Measurements from ENCODE around the gene FMNL3. TPM values are rescaled to one million over a fixed set of nuclear protein-coding genes. Genes with fewer than 3 reads are reported as not detected.
A peak's percentile ranks its signal among the peaks of the same experiment; 100 is the strongest.
"Not testable (repeated sequence)": the region's sequence is repeated elsewhere in the genome, so short reads cannot be mapped to it uniquely, and the experiment has no call there.

The FMNL3 gene
- total RNA-seq, 1 experiment from 2014 or later: 12.1 TPM

- DNase-seq (ENCODE audit: low spot score): peak; percentile 82
- in situ Hi-C loops (cut with HindIII; ENCODE audit: low sequenced_read_pairs): loop anchor here (10.0 kb wide), 1 partner anchor 91 kb away; no protein-coding TSS in a partner anchor
Measured at GRCh38 chr12:49623142-49623904, 83.9 kb downstream of the FMNL3 start, which contains the start of gene PRPF40B. TSS of gene PRPF40B (plus strand) at chr12:49623561. CDS start at chr12:49623591, 30 bp downstream.

- in situ Hi-C loops (cut with HindIII; ENCODE audit: low sequenced_read_pairs): loop anchor here (10.0 kb wide), 1 partner anchor 92 kb away; no protein-coding TSS in a partner anchor
- DNase-seq (ENCODE audit: low spot score): peak; percentile 57
Measured at GRCh38 chr12:49622501-49623141, 84.6 kb downstream of the FMNL3 start.

GRCh38 chr12:49621651-49622500 is 85.3 kb downstream of the FMNL3 start:
- in situ Hi-C loops (cut with HindIII; ENCODE audit: low sequenced_read_pairs): loop anchor here (10.0 kb wide), 1 partner anchor 93 kb away; no protein-coding TSS in a partner anchor
- no peak for DNase-seq (ENCODE audit: low spot score)

GRCh38 chr12:49619286-49619685 is 87.9 kb downstream of the FMNL3 start:
- in situ Hi-C loops (cut with HindIII; ENCODE audit: low sequenced_read_pairs): no loop called here
- no peak for DNase-seq (ENCODE audit: low spot score)

GRCh38 chr12:49618576-49618975 is 88.6 kb downstream of the FMNL3 start:
- DNase-seq (ENCODE audit: low spot score): no peak
- in situ Hi-C loops (cut with HindIII; ENCODE audit: low sequenced_read_pairs): no loop called here

- in situ Hi-C loops (cut with HindIII; ENCODE audit: low sequenced_read_pairs): no loop called here
- DNase-seq (ENCODE audit: low spot score): no peak
Measured at GRCh38 chr12:49616533-49617219, 90.5 kb downstream of the FMNL3 start.

GRCh38 chr12:49615725-49616124 is 91.5 kb downstream of the FMNL3 start:
- DNase-seq (ENCODE audit: low spot score): no peak
- in situ Hi-C loops (cut with HindIII; ENCODE audit: low sequenced_read_pairs): no loop called here

- no peak for DNase-seq (ENCODE audit: low spot score)
- in situ Hi-C loops (cut with HindIII; ENCODE audit: low sequenced_read_pairs): no loop called here
Measured at GRCh38 chr12:49612210-49612609, 95.0 kb downstream of the FMNL3 start.

GRCh38 chr12:49610785-49611184 is 96.4 kb downstream of the FMNL3 start:
- in situ Hi-C loops (cut with HindIII; ENCODE audit: low sequenced_read_pairs); DNase-seq (ENCODE audit: low spot score): not testable (repeated sequence)

- DNase-seq (ENCODE audit: low spot score): no peak
- in situ Hi-C loops (cut with HindIII; ENCODE audit: low sequenced_read_pairs): no loop called here
Measured at GRCh38 chr12:49609875-49610154, 97.4 kb downstream of the FMNL3 start.

- in situ Hi-C loops (cut with HindIII; ENCODE audit: low sequenced_read_pairs): no loop called here
- DNase-seq (ENCODE audit: low spot score): no peak
Measured at GRCh38 chr12:49609059-49609874, 97.9 kb downstream of the FMNL3 start.

- DNase-seq (ENCODE audit: low spot score); in situ Hi-C loops (cut with HindIII; ENCODE audit: low sequenced_read_pairs): not testable (repeated sequence)
Measured at GRCh38 chr12:49605539-49605938, 101.7 kb downstream of the FMNL3 start, which contains the start of gene FAM186B. TSS of gene FAM186B (minus strand) at chr12:49605639. CDS start at chr12:49605477, 162 bp downstream.

GRCh38 chr12:49604856-49605255 is 102.3 kb downstream of the FMNL3 start:
- in situ Hi-C loops (cut with HindIII; ENCODE audit: low sequenced_read_pairs): no loop called here
- DNase-seq (ENCODE audit: low spot score): no peak

- no peak for DNase-seq (ENCODE audit: low spot score)
- in situ Hi-C loops (cut with HindIII; ENCODE audit: low sequenced_read_pairs): no loop called here
Measured at GRCh38 chr12:49603721-49604120, 103.5 kb downstream of the FMNL3 start.

- in situ Hi-C loops (cut with HindIII; ENCODE audit: low sequenced_read_pairs): no loop called here
- DNase-seq (ENCODE audit: low spot score): no peak
Measured at GRCh38 chr12:49599961-49600360, 107.2 kb downstream of the FMNL3 start.

GRCh38 chr12:49598527-49598926 is 108.7 kb downstream of the FMNL3 start:
- in situ Hi-C loops (cut with HindIII; ENCODE audit: low sequenced_read_pairs): no loop called here
- DNase-seq (ENCODE audit: low spot score): no peak

- in situ Hi-C loops (cut with HindIII; ENCODE audit: low sequenced_read_pairs): no loop called here
Measured at GRCh38 chr12:49588721-49589516, 118.3 kb downstream of the FMNL3 start.

GRCh38 chr12:49588281-49588680 is 118.9 kb downstream of the FMNL3 start:
- in situ Hi-C loops (cut with HindIII; ENCODE audit: low sequenced_read_pairs): no loop called here

More at GRCh38 chr12:49588721-49589516, 118.3 kb downstream of the FMNL3 start:
- no peak for DNase-seq (ENCODE audit: low spot score)

More at GRCh38 chr12:49588281-49588680, 118.9 kb downstream of the FMNL3 start:
- DNase-seq (ENCODE audit: low spot score): no peak

Data from G401 (cell line).